Caco-2 (cell line): ENCODE results near the gene OR2V2. TPM values are rescaled to one million over a fixed set of nuclear protein-coding genes. Genes with fewer than 3 reads are reported as not detected.
A peak's percentile ranks its signal among the peaks of the same experiment; 100 is the strongest.

Source experiments
- BruUV-seq: library from RNA; stranded (reverse); fragments of 400-500 nt; replicated peaks from 2 replicates; lab custom pipeline; 2021; lab: Mats Ljungman, UMichigan
- CTCF ChIA-PET: fragments of 300-600 bp; sonication (Branson Sonifier 250); formaldehyde crosslinking; loops from one replicate; lab custom pipeline; 2022; ENCODE audit warnings: antibody characterized with exemption; lab: Charles Lee
- POLR2A ChIA-PET: fragments of 300-600 bp; sonication (Branson Sonifier 250); formaldehyde crosslinking; loops from one replicate; lab custom pipeline; 2022; ENCODE audit warnings: antibody characterized with exemption; lab: Charles Lee
- DNase-seq, 2 experiments: peaks; one replicate each; pipeline versions ENCODE4 v3.0.0 to v3.0.0-alpha.2; 2020 to 2022
- H3K27me3 ChIP-seq: replicated peaks from 2 replicates; pipeline ENCODE4 v1.6.0; 2011; ENCODE audit warnings: low read length; ENCODE audit not compliant: control insufficient read depth, insufficient read depth
- H3K36me3 ChIP-seq: 2 replicates; pipeline ENCODE4 v1.5.1; 2011; ENCODE audit warnings: low read length; ENCODE audit not compliant: control insufficient read depth, insufficient read depth
- H3K4me1 ChIP-seq: fragments of 250-450 bp; sonication (Bioruptor Pico); 2 replicates; pipeline ENCODE4 v1.5.1; 2020; ENCODE audit warnings: mild to moderate bottlenecking
- H3K4me3 ChIP-seq: 2 replicates; pipeline ENCODE4 v1.5.1; 2011; ENCODE audit warnings: low read depth, mild to moderate bottlenecking, control low read depth, low read length
- H3K9me3 ChIP-seq: fragments of 250-450 bp; sonication (Bioruptor Pico); 2 replicates; pipeline ENCODE4 v1.5.1; 2020; ENCODE audit warnings: mild to moderate bottlenecking, moderate library complexity
- H3K27ac Mint-ChIP-seq: one replicate; pipeline ENCODE4 v1.8.0; 2022; ENCODE audit warnings: mixed read lengths; ENCODE audit not compliant: unreplicated experiment
- H3K27me3 Mint-ChIP-seq: one replicate; pipeline ENCODE4 v1.8.0; 2022; ENCODE audit warnings: mixed read lengths; ENCODE audit not compliant: insufficient read depth, unreplicated experiment
- H3K36me3 Mint-ChIP-seq: one replicate; pipeline ENCODE4 v1.8.0; 2022; ENCODE audit warnings: mild to moderate bottlenecking, mixed read lengths; ENCODE audit not compliant: insufficient read depth, unreplicated experiment
- H3K4me1 Mint-ChIP-seq: one replicate; pipeline ENCODE4 v1.8.0; 2022; ENCODE audit warnings: low read depth, mixed read lengths; ENCODE audit not compliant: unreplicated experiment
- H3K4me3 Mint-ChIP-seq: one replicate; pipeline ENCODE4 v1.8.0; 2022; ENCODE audit warnings: mild to moderate bottlenecking, moderate library complexity, mixed read lengths; ENCODE audit not compliant: unreplicated experiment
- H3K9me3 Mint-ChIP-seq: one replicate; pipeline ENCODE4 v1.8.0; 2022; ENCODE audit warnings: mixed read lengths; ENCODE audit not compliant: unreplicated experiment
- CTCF ChIP-seq, 2 experiments: fragments of 200-600 bp in 1 of 2; IDR thresholded peaks; 1 replicate in 1 of 2; 2 replicates in 1 of 2; pipeline versions ENCODE4 v1.5.1 to v1.8.0; 2011 to 2022; ENCODE audit warnings: antibody characterized with exemption in 1 of 2, control low read depth in 1 of 2, inconsistent platforms in 1 of 2, low read depth in 1 of 2, low read length in 1 of 2, mild to moderate bottlenecking in 1 of 2, moderate library complexity in 1 of 2; ENCODE audit not compliant: insufficient read depth in 1 of 2, severe bottlenecking in 1 of 2, unreplicated experiment in 1 of 2
- intact Hi-C: fragments of 100-400 bp; cut with micrococcal nuclease; formaldehyde crosslinking; loops from one replicate; pipeline ENCODE4 v1.10.0; 2022; ENCODE audit not compliant: unreplicated experiment
- total RNA-seq: library from RNA; stranded (reverse); gene quantifications from 2 replicates; pipeline ENCODE4 v1.2.3, GENCODE V29; 2022

The OR2V2 gene
- total RNA-seq, 1 experiment from 2014 or later: not detected

- peak overlapping the region; percentile 97 for H3K27ac Mint-ChIP-seq
- TF ChIP-seq CTCF (IDR thresholded peaks at IDR 0.05; ENCODE audit: insufficient read depth in 1 of 2, low read depth in 1 of 2, low read length in 1 of 2, severe bottlenecking in 1 of 2, unreplicated experiment in 1 of 2): no peak
- H3K9me3 ChIP-seq: no peaks in the 10 kb centered on the region
- H3K36me3 Mint-ChIP-seq: peaks cover 56% of the 10 kb centered on the region
- no peaks in the 10 kb centered on the region for H3K9me3 Mint-ChIP-seq
- peak; percentile 94 to 96 for DNase-seq
- peaks cover 25% of the 10 kb centered on the region for H3K4me1 Mint-ChIP-seq
- peak overlapping the region; percentile 94 for H3K4me3 ChIP-seq
- H3K4me1 ChIP-seq: peaks cover 8% of the 10 kb centered on the region
- H3K27me3 ChIP-seq: no peaks in the 10 kb centered on the region
- ChIA-PET POLR2A (interaction anchor here (0.7 to 1.2 kb wide), 7 partner anchors 13 to 69 kb away, joined by 3 to 9 read pairs (median 4); partner anchors contain the start of genes RACK1, TRIM52 and TRIM7), CTCF (interaction anchor here (0.7 to 1.1 kb wide), 3 partner anchors 12 to 31 kb away, joined by 3 to 12 read pairs (median 8); partner anchors contain the start of gene TRIM7)
- peak overlapping the region; percentile 91 for H3K4me3 Mint-ChIP-seq
- intact Hi-C loops: loop anchor here (1.0 kb wide), 3 partner anchors 15 to 31 kb away; no protein-coding TSS in a partner anchor
- peaks cover 10% of the 10 kb centered on the region for H3K27me3 Mint-ChIP-seq
- no peaks in the 10 kb centered on the region for H3K36me3 ChIP-seq
- BruUV-seq: no TSS peak
Measured at GRCh38 chr5:181191526-181192336, 44.3 kb downstream of the OR2V2 start.

- H3K27me3 Mint-ChIP-seq: peaks cover 10% of the 10 kb centered on the region
- H3K4me1 Mint-ChIP-seq: peaks cover 33% of the 10 kb centered on the region
- DNase-seq: no peak
Measured at GRCh38 chr5:181192337-181193046, 45.1 kb downstream of the OR2V2 start.

More at GRCh38 chr5:181192337-181193046, 45.1 kb downstream of the OR2V2 start:
- Mint-ChIP-seq H3K27ac (peak overlapping the region; percentile 97), H3K4me3 (peak overlapping the region; percentile 91), H3K9me3 (no peaks in the 10 kb centered on the region), H3K36me3 (peaks cover 49% of the 10 kb centered on the region)
- Histone ChIP-seq H3K4me1 (peaks cover 12% of the 10 kb centered on the region), H3K36me3 (no peaks in the 10 kb centered on the region), H3K9me3 (no peaks in the 10 kb centered on the region), H3K4me3 (peak overlapping the region; percentile 94), H3K27me3 (no peaks in the 10 kb centered on the region)
- CTCF ChIA-PET: interaction anchor here (0.7 to 1.1 kb wide), 3 partner anchors 12 to 30 kb away, joined by 3 to 12 read pairs (median 8); partner anchors contain the start of gene TRIM7
- POLR2A ChIA-PET: interaction anchor here (1.1 to 1.2 kb wide), 2 partner anchors 15 to 19 kb away, joined by 4 to 9 read pairs; no protein-coding TSS in a partner anchor
- no peak for TF ChIP-seq CTCF (IDR thresholded peaks at IDR 0.05; ENCODE audit: insufficient read depth in 1 of 2, low read depth in 1 of 2, low read length in 1 of 2, severe bottlenecking in 1 of 2, unreplicated experiment in 1 of 2)
- TSS peak; percentile 35 for BruUV-seq
- intact Hi-C loops: no loop called here
